GM23248 (cell line): ENCODE measurements around the gene CSKMT. TPM values are rescaled to one million over a fixed set of nuclear protein-coding genes. Genes with fewer than 3 reads are reported as not detected.

Source experiments
- DNase-seq: peaks from one replicate; pipeline ENCODE4 v3.0.0-alpha.2; 2015
- H2AFZ ChIP-seq: fragments of 200-600 bp; sonication (generic); 2 replicates; pipeline ENCODE4 v1.6.1; 2016; ENCODE audit warnings: antibody characterized with exemption
- H3F3A ChIP-seq: fragments of 200-600 bp; sonication (generic); 2 replicates; pipeline ENCODE4 v1.6.1; 2016; ENCODE audit warnings: mild to moderate bottlenecking, antibody characterized with exemption, mixed run types; ENCODE audit not compliant: insufficient read depth
- H3K27ac ChIP-seq: fragments of 200-600 bp; sonication (generic); 2 replicates; pipeline ENCODE4 v1.5.1; 2016; ENCODE audit warnings: mild to moderate bottlenecking
- H3K27me3 ChIP-seq: fragments of 200-600 bp; sonication (generic); replicated peaks from 2 replicates; pipeline ENCODE4 v1.6.1; 2016; ENCODE audit warnings: mild to moderate bottlenecking; ENCODE audit not compliant: insufficient read depth
- H3K36me3 ChIP-seq: fragments of 200-600 bp; sonication (generic); 2 replicates; pipeline ENCODE4 v1.6.1; 2016; ENCODE audit warnings: low read depth, mild to moderate bottlenecking
- H3K4me1 ChIP-seq: fragments of 200-600 bp; sonication (generic); 2 replicates; pipeline ENCODE4 v1.6.1; 2016; ENCODE audit warnings: mild to moderate bottlenecking; ENCODE audit not compliant: insufficient read depth
- H3K4me2 ChIP-seq: fragments of 200-600 bp; sonication (generic); one replicate; pipeline ENCODE4 v1.6.1; 2016; ENCODE audit warnings: mild to moderate bottlenecking; ENCODE audit not compliant: unreplicated experiment
- H3K4me3 ChIP-seq: fragments of 200-600 bp; sonication (generic); 2 replicates; pipeline ENCODE4 v1.5.1; 2016; ENCODE audit warnings: mild to moderate bottlenecking
- H3K79me2 ChIP-seq: fragments of 200-600 bp; sonication (generic); 2 replicates; pipeline ENCODE4 v1.6.1; 2016; ENCODE audit warnings: mild to moderate bottlenecking; ENCODE audit not compliant: insufficient read depth
- H3K9ac ChIP-seq: fragments of 200-600 bp; sonication (generic); 2 replicates; pipeline ENCODE4 v1.6.1; 2016; ENCODE audit warnings: mild to moderate bottlenecking
- H3K9me2 ChIP-seq: fragments of 200-600 bp; sonication (generic); 2 replicates; pipeline ENCODE4 v1.6.1; 2016; ENCODE audit warnings: mixed run types, mild to moderate bottlenecking, moderate library complexity; ENCODE audit not compliant: insufficient read depth
- H3K9me3 ChIP-seq: fragments of 200-600 bp; sonication (generic); one replicate; pipeline ENCODE4 v1.6.1; 2017; ENCODE audit warnings: low read depth
- H4K20me1 ChIP-seq: fragments of 200-600 bp; sonication (generic); 2 replicates; pipeline ENCODE4 v1.6.0; 2016; ENCODE audit not compliant: insufficient read depth
- EZH2 ChIP-seq: fragments of 200-600 bp; sonication (generic); IDR thresholded peaks from 2 replicates; pipeline ENCODE4 v1.6.1; 2018; ENCODE audit warnings: antibody characterized with exemption, mild to moderate bottlenecking; ENCODE audit not compliant: insufficient read depth, poor library complexity, severe bottlenecking
- EZH2phosphoT487 ChIP-seq: fragments of 200-600 bp; sonication (generic); IDR thresholded peaks from 2 replicates; pipeline ENCODE4 v1.6.1; 2018; ENCODE audit warnings: antibody characterized with exemption, moderate library complexity, mild to moderate bottlenecking, low read depth; ENCODE audit not compliant: insufficient read depth
- WGBS, 2 experiments: methylation state at CpG; one replicate each; pipeline ENCODE4 v1.1.6; 2015 to 2017; ENCODE audit warnings: low lambda C conversion rate in 2 of 2, low coverage in 1 of 2; ENCODE audit errors: missing lambda C conversion rate in 2 of 2; 5-methylcytosine and 5-hydroxymethylcytosine counted together
- in situ Hi-C: fragments of 300-500 bp; cut with MboI; formaldehyde crosslinking; loops from 2 replicates; pipeline ENCODE4 v1.15.0; 2020
- polyA plus RNA-seq: library from polyadenylated mRNA; unstranded; fragments of >200 nt; fragmentation: Nextera tagmentation; extraction: Ambion mirVana; gene quantifications from 2 replicates; pipeline ENCODE4 v1.2.1, GENCODE V29; 2016
- total RNA-seq: library from RNA; depleted of rRNA; stranded (reverse); fragments of >200 nt; shearing (Covaris generic); gene quantifications from 2 replicates; pipeline ENCODE4 v1.2.3, GENCODE V29; 2014

Gene CSKMT
- total and polyA plus RNA-seq, 2 experiments from 2014 or later, result 3.6 to 5.4 TPM

- Histone ChIP-seq H3K4me2 (peak overlapping the region; percentile 96), H3K4me1 (peaks cover 21% of the 10 kb centered on the region), H3K9me3 (no peaks in the 10 kb centered on the region), H3K4me3 (peak overlapping the region; percentile 85), H3F3A (peaks cover 54% of the 10 kb centered on the region), H4K20me1 (no peaks in the 10 kb centered on the region), H3K36me3 (peaks cover 27% of the 10 kb centered on the region; the same call in 1 of the 2 replicates), H3K9ac (peak overlapping the region; percentile 90), H3K9me2 (no peaks in the 10 kb centered on the region), H3K79me2 (peaks cover 24% of the 10 kb centered on the region), H2AFZ (peak overlapping the region; percentile 85), H3K27me3 (no peaks in the 10 kb centered on the region), H3K27ac (peak overlapping the region; percentile 94)
- peak; percentile 99 for DNase-seq
- in situ Hi-C loops, result no loop called here
- 2% methylated on average over 47 of the region's 47 CpGs for WGBS, 2 experiments
- TF ChIP-seq EZH2, result no peak
- TF ChIP-seq EZH2phosphoT487, result no peak
Observed at GRCh38 chr11:62709247-62710000, 44.3 kb downstream of the CSKMT start.

DNA sequence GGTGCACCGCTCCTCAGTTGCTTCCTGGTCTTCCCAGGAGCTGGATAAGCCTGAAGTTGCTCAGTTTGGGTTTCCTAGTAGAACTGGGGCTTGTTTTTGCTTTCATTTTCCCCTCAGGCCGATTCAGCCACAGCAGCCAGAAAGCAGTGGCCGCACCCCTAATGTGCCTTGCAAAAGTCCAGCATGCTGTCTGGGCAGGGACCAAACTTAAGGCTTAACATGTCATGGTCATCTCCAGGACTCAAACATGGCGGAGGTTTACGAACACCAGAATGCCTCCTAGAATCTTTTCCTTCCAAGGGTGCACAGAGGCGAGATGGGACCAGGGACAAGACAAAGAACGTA, 44.9 kb downstream of the CSKMT start:
- H3F3A ChIP-seq, result peaks cover 54% of the 10 kb centered on the region
- peaks cover 21% of the 10 kb centered on the region for H3K4me1 ChIP-seq
- 49 to 55% methylated on average over 7 of the region's 7 CpGs for WGBS, 2 experiments
- H3K27me3 ChIP-seq, result no peaks in the 10 kb centered on the region
- in situ Hi-C loops, result no loop called here
- no peak for TF ChIP-seq EZH2
- no peak for TF ChIP-seq EZH2phosphoT487
- peak overlapping the region; percentile 96 for H3K4me2 ChIP-seq
- peaks cover 27% of the 10 kb centered on the region; the same call in 1 of the 2 replicates for H3K36me3 ChIP-seq
- H2AFZ ChIP-seq, result peak overlapping the region; percentile 85
- H3K4me3 ChIP-seq, result peak overlapping the region; percentile 85
- H4K20me1 ChIP-seq, result no peaks in the 10 kb centered on the region
- peak overlapping the region; percentile 94 for H3K27ac ChIP-seq
- peaks cover 24% of the 10 kb centered on the region for H3K79me2 ChIP-seq
- peak overlapping the region; percentile 90 for H3K9ac ChIP-seq
- H3K9me2 ChIP-seq, result no peaks in the 10 kb centered on the region
- DNase-seq, result peak; percentile 77
- no peaks in the 10 kb centered on the region for H3K9me3 ChIP-seq

DNA sequence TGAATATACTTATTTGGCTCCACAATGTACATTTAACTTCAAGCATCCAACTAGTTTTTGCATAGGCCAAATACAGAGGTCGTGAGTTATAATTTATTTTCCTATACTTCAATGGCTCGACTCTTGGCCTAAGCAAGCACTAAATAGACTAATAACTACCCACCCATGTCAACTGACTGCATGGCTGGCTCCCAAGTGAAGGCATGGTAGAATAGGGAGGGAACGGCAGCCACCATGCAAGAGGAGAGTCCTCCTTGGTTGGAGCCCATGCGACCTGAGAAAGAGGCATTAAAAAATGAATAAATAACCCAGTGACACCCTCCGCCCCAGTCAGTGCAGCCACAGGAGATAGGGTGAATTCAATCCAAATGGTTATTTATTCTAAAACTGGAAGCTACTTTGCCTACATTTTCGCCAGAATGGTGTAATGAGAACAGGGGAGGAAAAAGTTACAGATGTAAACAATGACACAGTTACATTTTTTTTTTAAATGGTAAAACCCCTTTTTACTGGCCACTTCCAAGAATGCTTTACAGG, 47.2 kb downstream of the CSKMT start:
- Histone ChIP-seq H3K4me1 (peaks cover 9% of the 10 kb centered on the region), H3K9ac (no peak overlapping the region), H3K36me3 (peaks cover 50% of the 10 kb centered on the region), H3K4me3 (no peak overlapping the region), H3K27ac (peak overlapping the region; percentile 18; the same call in 1 of the 2 replicates), H4K20me1 (no peaks in the 10 kb centered on the region), H3K9me2 (no peaks in the 10 kb centered on the region), H2AFZ (no peak overlapping the region), H3K79me2 (peaks cover 43% of the 10 kb centered on the region), H3K27me3 (no peaks in the 10 kb centered on the region), H3K9me3 (no peaks in the 10 kb centered on the region), H3F3A (peaks cover 65% of the 10 kb centered on the region), H3K4me2 (no peak overlapping the region)
- no peak for DNase-seq
- TF ChIP-seq EZH2phosphoT487 (no peak), EZH2 (no peak)
- WGBS, 2 experiments, result 75 to 77% methylated on average over 6 of the region's 6 CpGs
- in situ Hi-C loops, result no loop called here

- Histone ChIP-seq H3K4me3 (no peak overlapping the region), H3F3A (peaks cover 70% of the 10 kb centered on the region), H3K27me3 (no peaks in the 10 kb centered on the region), H3K9ac (no peak overlapping the region), H4K20me1 (no peaks in the 10 kb centered on the region), H3K9me2 (no peaks in the 10 kb centered on the region), H3K4me2 (no peak overlapping the region), H2AFZ (no peak overlapping the region), H3K4me1 (peaks cover 9% of the 10 kb centered on the region), H3K27ac (peak overlapping the region; percentile 18; the same call in 1 of the 2 replicates), H3K79me2 (peaks cover 48% of the 10 kb centered on the region), H3K9me3 (no peaks in the 10 kb centered on the region), H3K36me3 (peaks cover 55% of the 10 kb centered on the region)
- in situ Hi-C loops, result no loop called here
- 86 to 91% methylated on average over 3 of the region's 3 CpGs for WGBS, 2 experiments
- DNase-seq, result no peak
- no peak for TF ChIP-seq EZH2phosphoT487
- no peak for TF ChIP-seq EZH2
Observed at GRCh38 chr11:62712861-62713260, 47.7 kb downstream of the CSKMT start.
